Vagina (tissue), 2 donors: ENCODE results near the gene SLC18A2. TPM values are rescaled to one million over a fixed set of nuclear protein-coding genes. Genes with fewer than 3 reads are reported as not detected.
A peak's percentile ranks its signal among the peaks of the same experiment; 100 is the strongest.

Source experiments
- DNase-seq, 2 donors: peaks; one replicate each; pipeline ENCODE4 v3.0.0-alpha.2; 2017; ENCODE audit errors: extremely low spot score in 2 of 2
- H3K27ac ChIP-seq: fragments of 200-600 bp; sonication (generic); one replicate; pipeline ENCODE4 v1.5.1; 2019
- H3K27me3 ChIP-seq: fragments of 200-600 bp; sonication (generic); one replicate; pipeline ENCODE4 v1.5.1; 2019
- H3K36me3 ChIP-seq, 2 donors: fragments of 200-600 bp; sonication (generic); one replicate each; pipeline ENCODE4 v1.5.1; 2017 to 2019
- H3K4me1 ChIP-seq: fragments of 200-600 bp; sonication (generic); one replicate; pipeline ENCODE4 v1.5.1; 2019
- H3K4me3 ChIP-seq, 2 donors: fragments of 200-600 bp; sonication (generic); 1 replicate in 1 of 2; 2 replicates in 1 of 2; pipeline ENCODE4 v1.5.1; 2016 to 2019
- H3K9me3 ChIP-seq: fragments of 200-600 bp; sonication (generic); one replicate; pipeline ENCODE4 v1.5.1; 2019
- POLR2A ChIP-seq, 2 donors: fragments of 450-650 bp; IDR thresholded peaks; one replicate each; pipeline ENCODE4 v1.6.1; 2017; ENCODE audit warnings: antibody characterized with exemption in 2 of 2, mild to moderate bottlenecking in 2 of 2, moderate library complexity in 2 of 2
- POLR2AphosphoS5 ChIP-seq, 2 donors: sonication (generic); formaldehyde crosslinking; IDR thresholded peaks; one replicate each; pipeline ENCODE4 v1.9.0; 2017; ENCODE audit warnings: antibody characterized with exemption in 2 of 2, mild to moderate bottlenecking in 2 of 2, low read depth in 1 of 2; ENCODE audit not compliant: insufficient read depth in 1 of 2
- intact Hi-C: fragments of 100-400 bp; cut with DNase I; formaldehyde crosslinking; loops from one replicate; pipeline ENCODE4 v1.15.1; 2023
- total RNA-seq: library from RNA; depleted of rRNA; stranded (reverse); fragments of >200 nt; gene quantifications from one replicate; pipeline ENCODE4 v1.2.3, GENCODE V29; 2016
- TF ChIP-seq, protein P1 (sequence below), 3 experiments: fragments of 450-650 bp in 2 of 3; fragments of 200-600 bp in 1 of 3; sonication (generic) in 1 of 3; IDR thresholded peaks; one replicate each; pipeline ENCODE4 v1.5.1; 2017 to 2019; ENCODE audit warnings: antibody characterized with exemption in 3 of 3, mild to moderate bottlenecking in 2 of 3, moderate library complexity in 2 of 3

The SLC18A2 gene
- total RNA-seq, 1 donor from 2014 or later, result 11.5 TPM

DNA sequence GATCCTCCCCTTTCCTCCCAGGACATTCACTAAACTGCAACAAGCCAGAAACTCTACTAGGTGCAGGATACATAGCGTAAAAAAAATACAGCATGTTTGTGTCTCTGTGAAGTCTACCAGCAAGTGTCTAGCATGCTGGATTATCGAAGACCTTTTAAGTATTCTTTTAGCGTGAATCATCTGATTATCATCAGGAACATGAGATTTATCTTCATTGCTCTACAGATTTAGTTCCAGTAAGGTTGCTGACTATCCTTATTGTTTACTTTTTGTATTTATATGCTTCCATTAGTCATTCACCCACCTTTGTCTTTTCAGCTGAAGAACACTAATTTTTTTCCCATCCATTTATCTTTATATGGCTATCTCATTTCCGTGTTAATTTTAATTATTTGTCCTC lies 71.5 kb downstream of the SLC18A2 start:
- DNase-seq, result no peak
- Histone ChIP-seq H3K4me3 (no peak overlapping the region), H3K27ac (no peak overlapping the region), H3K27me3 (no peaks in the 10 kb centered on the region), H3K4me1 (no peaks in the 10 kb centered on the region), H3K36me3 (no peaks in the 10 kb centered on the region), H3K9me3 (no peaks in the 10 kb centered on the region)
- intact Hi-C loops, result no loop called here
- TF ChIP-seq, protein P1, sequence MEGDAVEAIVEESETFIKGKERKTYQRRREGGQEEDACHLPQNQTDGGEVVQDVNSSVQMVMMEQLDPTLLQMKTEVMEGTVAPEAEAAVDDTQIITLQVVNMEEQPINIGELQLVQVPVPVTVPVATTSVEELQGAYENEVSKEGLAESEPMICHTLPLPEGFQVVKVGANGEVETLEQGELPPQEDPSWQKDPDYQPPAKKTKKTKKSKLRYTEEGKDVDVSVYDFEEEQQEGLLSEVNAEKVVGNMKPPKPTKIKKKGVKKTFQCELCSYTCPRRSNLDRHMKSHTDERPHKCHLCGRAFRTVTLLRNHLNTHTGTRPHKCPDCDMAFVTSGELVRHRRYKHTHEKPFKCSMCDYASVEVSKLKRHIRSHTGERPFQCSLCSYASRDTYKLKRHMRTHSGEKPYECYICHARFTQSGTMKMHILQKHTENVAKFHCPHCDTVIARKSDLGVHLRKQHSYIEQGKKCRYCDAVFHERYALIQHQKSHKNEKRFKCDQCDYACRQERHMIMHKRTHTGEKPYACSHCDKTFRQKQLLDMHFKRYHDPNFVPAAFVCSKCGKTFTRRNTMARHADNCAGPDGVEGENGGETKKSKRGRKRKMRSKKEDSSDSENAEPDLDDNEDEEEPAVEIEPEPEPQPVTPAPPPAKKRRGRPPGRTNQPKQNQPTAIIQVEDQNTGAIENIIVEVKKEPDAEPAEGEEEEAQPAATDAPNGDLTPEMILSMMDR (IDR thresholded peaks at IDR 0.05), result no peak

DNA sequence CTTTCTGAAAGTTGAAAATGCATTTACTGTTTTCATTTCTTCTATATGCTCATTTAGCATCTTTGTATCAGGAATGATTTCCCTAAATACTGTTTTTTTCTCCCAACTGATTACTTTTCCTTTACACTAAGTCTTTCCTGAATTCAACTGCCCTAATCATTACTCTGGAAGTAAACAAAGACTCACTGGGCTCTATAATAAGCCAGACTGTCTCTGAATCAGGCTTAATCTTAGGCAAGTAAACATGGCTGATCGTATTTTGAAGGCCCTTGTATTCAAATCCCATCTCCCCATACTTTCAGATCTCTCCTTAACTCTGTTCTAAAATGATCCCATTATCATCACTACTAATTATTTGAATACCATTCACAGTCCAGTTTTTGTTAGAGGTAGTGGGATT lies 72.7 kb downstream of the SLC18A2 start:
- intact Hi-C loops, result no loop called here
- no peak for TF ChIP-seq POLR2AphosphoS5 (IDR thresholded peaks at IDR 0.05; ENCODE audit: insufficient read depth in 1 of 2, low read depth in 1 of 2)
- TF ChIP-seq, protein P1 (IDR thresholded peaks at IDR 0.05), result no peak
- TF ChIP-seq POLR2A (IDR thresholded peaks at IDR 0.05), result no peak
- no peak for DNase-seq
- no peaks in the 10 kb centered on the region for H3K4me1 ChIP-seq
- no peaks in the 10 kb centered on the region for H3K27me3 ChIP-seq
- H3K4me3 ChIP-seq, result no peak overlapping the region
- no peaks in the 10 kb centered on the region for H3K36me3 ChIP-seq
- H3K9me3 ChIP-seq, result no peaks in the 10 kb centered on the region
- no peak overlapping the region for H3K27ac ChIP-seq

DNA sequence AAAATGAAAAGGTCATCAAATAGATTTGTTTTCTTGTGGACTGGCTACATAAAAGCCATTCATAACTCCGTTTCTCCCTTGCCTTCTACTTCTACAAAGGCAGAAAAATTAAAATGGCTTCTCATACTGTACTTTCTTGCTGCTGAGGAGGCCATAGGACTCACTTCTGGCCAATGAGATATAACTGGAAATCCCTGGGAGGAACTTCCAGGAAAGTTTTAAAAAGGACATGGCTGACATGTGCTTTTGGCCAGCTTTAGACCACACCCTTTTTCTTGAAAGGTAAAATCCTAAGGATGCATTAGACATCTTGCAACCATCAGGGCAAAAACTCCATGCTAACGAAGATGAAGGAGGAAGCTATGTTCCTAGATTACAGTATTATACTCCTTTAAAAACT lies 75.8 kb downstream of the SLC18A2 start:
- intact Hi-C loops, result no loop called here
- H3K4me3 ChIP-seq, result no peak overlapping the region

DNA sequence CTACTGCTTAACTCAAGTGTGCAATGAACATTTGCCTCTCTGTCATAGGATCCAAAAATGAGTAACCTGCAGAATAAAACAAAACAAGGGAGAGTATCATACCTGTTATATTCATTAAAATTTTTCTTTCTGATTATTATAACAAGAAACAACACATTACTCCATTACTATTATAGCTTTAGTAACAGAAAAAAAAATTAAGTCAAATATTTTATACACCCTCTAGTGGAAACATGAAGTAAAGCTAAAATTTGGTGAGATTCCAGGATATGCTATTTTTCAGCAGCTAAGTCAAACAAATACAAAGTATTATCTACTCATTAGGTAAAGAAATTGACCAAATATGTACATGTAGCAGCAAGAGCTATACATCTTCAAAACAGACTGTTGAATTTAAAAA lies 78.0 kb downstream of the SLC18A2 start:
- Histone ChIP-seq H3K36me3 (no peaks in the 10 kb centered on the region), H3K9me3 (no peaks in the 10 kb centered on the region), H3K4me1 (no peaks in the 10 kb centered on the region), H3K4me3 (no peak overlapping the region), H3K27ac (no peak overlapping the region), H3K27me3 (no peaks in the 10 kb centered on the region)
- TF ChIP-seq POLR2AphosphoS5 (IDR thresholded peaks at IDR 0.05; ENCODE audit: insufficient read depth in 1 of 2, low read depth in 1 of 2) (no peak), POLR2A (IDR thresholded peaks at IDR 0.05) (no peak)
- TF ChIP-seq, protein P1 (IDR thresholded peaks at IDR 0.05), result no peak
- intact Hi-C loops, result no loop called here
- DNase-seq, result no peak

More for the DNA sequence above, 75.8 kb downstream of the SLC18A2 start:
- TF ChIP-seq, protein P1 (IDR thresholded peaks at IDR 0.05), result no peak
- H3K36me3 ChIP-seq, result no peaks in the 10 kb centered on the region
- no peaks in the 10 kb centered on the region for H3K4me1 ChIP-seq
- no peaks in the 10 kb centered on the region for H3K27me3 ChIP-seq
- no peaks in the 10 kb centered on the region for H3K9me3 ChIP-seq
- no peak overlapping the region for H3K27ac ChIP-seq
- DNase-seq, result no peak

DNA sequence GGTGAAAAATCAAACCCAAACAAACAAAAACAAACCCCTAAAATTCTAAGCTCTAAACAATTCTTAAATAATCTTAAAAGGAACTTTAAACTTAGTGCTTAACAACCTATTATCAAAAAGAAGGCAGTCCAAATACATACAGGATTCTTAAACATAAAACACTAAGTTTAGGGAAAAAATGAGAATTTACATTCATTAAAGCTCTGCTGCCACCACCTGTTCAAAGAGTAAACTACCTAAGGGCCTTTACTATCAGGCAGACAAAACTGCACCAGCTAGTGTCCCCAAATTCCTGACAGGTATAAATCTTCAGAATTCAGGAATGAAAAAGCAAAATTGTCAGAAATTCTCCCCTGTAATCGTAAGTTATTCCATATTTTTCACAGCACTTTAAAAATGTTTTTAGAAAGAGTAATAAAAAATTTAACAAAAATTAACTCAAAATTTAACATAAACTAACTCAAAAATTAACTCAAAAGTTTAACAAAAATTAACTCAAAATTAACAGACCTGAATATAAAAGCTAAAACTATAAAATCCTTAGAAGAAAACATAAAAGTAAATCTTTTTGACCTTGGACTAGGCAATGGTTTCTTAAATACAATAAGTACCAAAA lies 79.2 kb downstream of the SLC18A2 start:
- TF ChIP-seq POLR2AphosphoS5 (IDR thresholded peaks at IDR 0.05; ENCODE audit: insufficient read depth in 1 of 2, low read depth in 1 of 2), result no peak
- TF ChIP-seq, protein P1 (IDR thresholded peaks at IDR 0.05), result peak; percentile 30 to 46 (median 31)
- Histone ChIP-seq H3K27ac (no peak overlapping the region), H3K4me1 (no peaks in the 10 kb centered on the region), H3K9me3 (no peaks in the 10 kb centered on the region), H3K27me3 (no peaks in the 10 kb centered on the region), H3K4me3 (no peak overlapping the region), H3K36me3 (no peaks in the 10 kb centered on the region)
- no peak for DNase-seq
- intact Hi-C loops, result no loop called here
